Measurements from ENCODE around the gene PPM1J. TPM values are rescaled to one million over a fixed set of nuclear protein-coding genes. Genes with fewer than 3 reads are reported as not detected.

Gene PPM1J
- total RNA-seq, 3 donors from 2014 or later, result 0.16 to 0.37 TPM; not detected in 1

DNA sequence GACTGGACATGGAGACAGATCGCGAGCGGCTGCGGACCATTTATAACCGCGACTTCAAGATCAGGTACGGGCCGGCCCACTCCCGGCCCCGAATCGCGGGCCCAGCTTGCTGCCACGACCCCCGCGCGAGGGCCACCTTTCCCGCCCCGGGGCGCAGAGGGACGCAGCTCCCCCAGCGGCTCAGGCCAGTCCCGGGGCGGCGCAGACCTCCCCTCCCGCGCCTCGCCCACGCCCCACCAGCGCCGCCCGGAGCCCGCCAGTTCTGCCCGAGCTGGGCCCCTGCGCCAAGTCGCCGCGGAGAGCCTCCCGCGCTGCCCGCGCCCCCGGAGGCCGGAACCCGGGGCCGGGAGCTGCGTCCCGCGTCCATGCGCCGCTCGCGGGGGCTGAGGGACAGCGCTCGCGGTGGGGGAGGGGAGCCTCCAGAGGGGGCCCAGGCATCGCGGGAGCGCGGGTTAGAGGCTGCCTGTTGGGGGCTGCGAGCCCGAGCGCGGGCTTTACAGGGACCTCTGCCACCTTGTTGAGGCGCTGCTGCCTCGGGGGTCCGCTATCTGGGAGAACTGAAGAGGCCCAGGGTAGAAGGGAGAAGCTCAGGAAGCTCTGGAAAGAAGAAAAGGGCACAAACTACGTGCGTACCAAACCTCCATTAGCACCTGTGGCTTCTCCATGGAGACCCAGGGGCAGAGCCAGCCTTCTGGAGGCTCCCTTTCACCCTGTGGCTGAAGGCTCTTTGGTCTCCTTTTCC is 40.0 kb downstream of the PPM1J start:
- Mint-ChIP-seq H3K4me3 (peak overlapping the region; percentile 95), H3K9me3 (no peaks in the 10 kb centered on the region), H3K36me3 (ENCODE audit: insufficient read depth) (peaks cover 28% of the 10 kb centered on the region), H3K4me1 (ENCODE audit: low read depth) (peaks cover 51% of the 10 kb centered on the region), H3K27me3 (ENCODE audit: low read depth) (no peaks in the 10 kb centered on the region)
- peak; percentile 66 to 70 for ATAC-seq
- DNase-seq, result peak; percentile 36

DNA sequence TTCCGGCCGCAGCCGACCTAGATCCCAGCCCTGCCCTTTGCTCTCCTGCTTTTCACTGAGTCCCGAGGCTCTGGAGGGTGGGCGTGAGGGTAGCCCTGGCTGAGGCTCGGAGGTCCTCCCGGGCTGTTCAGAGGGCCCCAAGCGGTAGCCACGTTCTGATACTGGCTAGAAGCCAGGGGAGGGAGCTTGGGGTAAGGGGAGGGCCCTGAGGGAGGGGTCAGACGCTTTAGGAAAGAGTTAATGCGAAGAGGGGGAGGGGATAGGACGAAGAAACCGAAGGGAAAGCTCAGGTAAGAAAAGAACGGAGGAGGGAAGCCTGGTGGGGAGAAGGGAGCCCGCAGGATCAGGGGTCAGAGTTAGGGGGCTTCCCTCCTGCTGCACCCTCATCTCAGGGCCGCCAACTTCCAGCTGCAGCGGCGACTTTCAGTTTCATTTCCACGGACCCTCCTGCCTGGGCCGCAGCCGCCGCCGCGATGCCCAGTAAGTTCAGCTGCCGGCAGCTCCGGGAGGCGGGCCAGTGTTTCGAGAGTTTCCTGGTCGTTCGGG is 40.6 kb downstream of the PPM1J start, which contains the start of gene MOV10:
Gene MOV10, plus strand, starts transcription at position 220 of the 546 bp plus-strand sequence. Its CDS starts 254 bp downstream, at position 474.
- Mint-ChIP-seq H3K27me3 (ENCODE audit: low read depth) (no peaks in the 10 kb centered on the region), H3K4me3 (peak within 1 kb of the TSS; percentile 95), H3K36me3 (ENCODE audit: insufficient read depth) (peaks cover 32% of the 10 kb centered on the region), H3K9me3 (no peaks in the 10 kb centered on the region), H3K4me1 (ENCODE audit: low read depth) (peaks cover 53% of the 10 kb centered on the region)
- peak; percentile 63 to 64 for ATAC-seq
- DNase-seq, result peak; percentile 44

DNA sequence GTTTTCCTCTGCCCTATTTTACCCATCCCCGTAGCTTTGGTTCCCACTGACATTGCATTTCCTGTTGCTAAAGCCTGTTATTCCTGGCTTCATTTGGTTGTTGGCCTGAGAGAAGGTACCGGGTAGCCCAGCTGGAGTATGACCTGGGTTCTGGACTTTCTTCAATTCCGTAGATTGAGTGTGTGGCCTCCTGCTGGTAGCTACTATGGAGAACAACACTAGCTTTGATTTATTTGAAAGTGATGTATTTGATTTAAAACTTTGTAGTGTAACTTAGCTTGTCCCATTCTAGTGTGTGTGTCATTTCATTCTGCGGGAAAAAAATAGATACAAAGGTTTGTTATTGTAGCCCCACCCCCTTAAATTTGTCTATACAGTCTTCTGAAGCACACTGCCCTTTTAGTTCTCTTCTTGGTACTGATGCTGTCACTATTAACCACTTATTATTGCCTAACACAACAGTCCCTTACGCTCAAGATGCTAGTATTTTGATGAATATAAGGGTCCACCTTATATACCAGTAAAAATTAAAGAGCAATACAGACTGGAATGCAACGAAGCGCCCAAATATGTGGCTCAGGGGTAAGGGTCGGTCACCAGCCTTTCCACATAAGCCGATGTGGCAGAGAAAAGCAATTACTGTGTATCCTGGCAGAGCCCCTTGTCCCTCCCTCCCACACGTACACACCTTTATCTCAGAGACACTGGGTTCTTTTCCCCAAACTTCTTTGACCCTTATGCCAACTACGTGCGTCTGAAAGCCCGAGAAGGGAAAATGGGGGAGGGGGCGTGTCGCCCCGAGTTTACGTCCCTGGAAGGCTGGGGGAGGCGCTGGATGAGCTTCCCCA is 41.3 kb downstream of the PPM1J start:
- peak overlapping the region; percentile 95 for H3K4me3 Mint-ChIP-seq
- H3K27me3 Mint-ChIP-seq (ENCODE audit: low read depth), result no peaks in the 10 kb centered on the region
- peak in 1 of 2 donors; percentile 3 for ATAC-seq
- H3K9me3 Mint-ChIP-seq, result no peaks in the 10 kb centered on the region
- DNase-seq, result no peak
- peaks cover 54% of the 10 kb centered on the region for H3K4me1 Mint-ChIP-seq (ENCODE audit: low read depth)
- H3K36me3 Mint-ChIP-seq (ENCODE audit: insufficient read depth), result peaks cover 37% of the 10 kb centered on the region

DNA sequence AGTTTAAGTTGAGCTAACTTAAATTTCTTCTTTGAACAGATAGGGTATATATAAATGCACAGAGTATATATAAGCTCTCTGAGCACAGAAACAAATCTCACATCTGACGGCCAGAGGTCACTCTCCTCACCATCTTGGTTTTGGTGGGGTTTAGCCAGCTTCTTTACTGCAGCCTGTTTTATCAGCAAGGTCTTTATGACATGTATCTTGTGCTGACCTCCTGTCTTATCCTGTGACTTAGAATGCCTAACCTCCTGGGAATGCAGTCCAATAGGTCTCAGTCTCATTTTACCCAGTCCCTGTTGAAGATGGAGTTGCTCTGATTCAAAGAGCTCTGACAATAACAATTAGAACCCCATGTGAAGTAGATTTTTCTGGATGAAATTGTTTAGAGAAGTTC is 42.3 kb downstream of the PPM1J start:
- no peak for DNase-seq
- Mint-ChIP-seq H3K4me3 (peak overlapping the region; percentile 60), H3K9me3 (no peaks in the 10 kb centered on the region), H3K4me1 (ENCODE audit: low read depth) (peaks cover 57% of the 10 kb centered on the region), H3K36me3 (ENCODE audit: insufficient read depth) (peaks cover 41% of the 10 kb centered on the region), H3K27me3 (ENCODE audit: low read depth) (no peaks in the 10 kb centered on the region)
- no peak for ATAC-seq

DNA sequence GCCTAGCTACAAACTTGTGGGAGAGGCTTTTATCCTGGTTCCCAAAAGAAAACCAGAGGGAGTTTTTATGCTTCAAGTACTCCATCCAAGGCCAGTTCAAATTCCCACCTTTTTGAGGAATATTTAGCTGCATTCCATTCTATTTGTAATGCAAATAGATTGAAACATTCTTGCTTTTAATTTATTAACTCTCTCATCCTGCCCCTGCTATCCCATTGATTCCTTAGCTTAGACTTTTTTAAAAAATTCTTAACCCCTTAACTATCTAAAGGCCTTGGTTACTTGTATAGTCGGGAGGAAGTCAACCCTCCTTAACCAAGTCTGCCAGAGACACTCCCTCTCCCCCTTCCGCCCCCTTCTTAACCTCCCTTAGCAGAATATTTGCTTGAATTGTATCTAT is 43.1 kb downstream of the PPM1J start:
- H3K4me1 Mint-ChIP-seq (ENCODE audit: low read depth), result peaks cover 55% of the 10 kb centered on the region
- no peak for ATAC-seq
- H3K36me3 Mint-ChIP-seq (ENCODE audit: insufficient read depth), result peaks cover 49% of the 10 kb centered on the region
- H3K27me3 Mint-ChIP-seq (ENCODE audit: low read depth), result no peaks in the 10 kb centered on the region
- DNase-seq, result no peak
- no peak overlapping the region for H3K4me3 Mint-ChIP-seq
- H3K9me3 Mint-ChIP-seq, result no peaks in the 10 kb centered on the region

DNA sequence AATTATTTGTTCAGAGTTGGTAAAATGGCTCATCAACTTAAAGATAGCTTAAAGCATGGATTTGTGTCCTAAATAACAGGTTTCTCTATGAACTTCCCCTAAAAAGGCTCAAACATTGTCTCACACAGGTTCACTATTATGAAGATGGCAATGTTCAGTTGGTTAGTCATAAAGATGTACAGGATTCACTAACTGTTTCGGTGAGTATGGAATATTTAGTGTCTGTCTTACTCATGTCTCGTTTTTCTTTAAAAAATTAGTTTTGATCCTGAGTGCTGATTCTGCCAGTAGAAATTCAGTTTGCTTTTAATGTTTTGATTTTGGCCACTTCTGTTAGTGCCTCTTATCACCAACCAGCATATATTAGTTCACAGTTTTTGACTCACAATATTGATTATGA is 48.2 kb downstream of the PPM1J start:
- DNase-seq (no peak), ATAC-seq (peak; percentile 58 to 70)
- H3K27me3 Mint-ChIP-seq (ENCODE audit: low read depth), result no peaks in the 10 kb centered on the region
- no peaks in the 10 kb centered on the region for H3K9me3 Mint-ChIP-seq
- no peak overlapping the region for H3K4me3 Mint-ChIP-seq
- H3K4me1 Mint-ChIP-seq (ENCODE audit: low read depth), result peaks cover 29% of the 10 kb centered on the region
- H3K36me3 Mint-ChIP-seq (ENCODE audit: insufficient read depth), result peaks cover 61% of the 10 kb centered on the region

DNA sequence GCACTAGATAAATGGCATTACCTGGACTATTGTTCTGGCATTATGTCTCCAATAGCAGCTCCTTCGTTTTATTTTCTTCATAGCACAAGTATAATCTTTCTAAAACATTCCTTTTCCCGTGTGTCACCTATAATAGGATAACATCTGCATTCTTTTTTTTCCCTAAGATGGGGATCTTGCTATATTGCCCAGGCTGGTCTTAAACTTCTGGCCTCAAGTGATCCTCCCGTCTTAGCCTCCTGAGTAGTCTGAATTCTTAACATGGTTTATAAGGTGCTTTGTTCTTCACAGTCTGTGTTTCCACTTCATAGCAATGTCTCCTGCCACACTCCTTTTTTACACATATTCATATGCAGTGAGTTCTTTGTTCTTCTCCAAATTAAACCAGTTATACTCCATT is 49.3 kb downstream of the PPM1J start:
- peaks cover 25% of the 10 kb centered on the region for H3K4me1 Mint-ChIP-seq (ENCODE audit: low read depth)
- peaks cover 62% of the 10 kb centered on the region for H3K36me3 Mint-ChIP-seq (ENCODE audit: insufficient read depth)
- no peak overlapping the region for H3K4me3 Mint-ChIP-seq
- DNase-seq (no peak), ATAC-seq (no peak)
- no peaks in the 10 kb centered on the region for H3K9me3 Mint-ChIP-seq
- H3K27me3 Mint-ChIP-seq (ENCODE audit: low read depth), result no peaks in the 10 kb centered on the region

Other genes with a start within 250 kb of the PPM1J start
- under 1 TPM in 2 of 3 donors, not detected in 1; 0.05 to 0.24 TPM for gene WNT2B, start 206.4 kb downstream of the PPM1J start, total RNA-seq
- 10 to 100 TPM in 1 of 3 donors, 1 to 10 TPM in 2; 8.1 to 10.1 (median 9.1) TPM for gene ST7L, start 96.2 kb downstream of the PPM1J start, total RNA-seq
- gene CAPZA1, start 95.5 kb downstream of the PPM1J start, total RNA-seq, result 100 to 1,000 TPM; 247 to 263 (median 259) TPM
- 10 to 100 TPM; 18.6 to 24.6 (median 20.8) TPM for gene MOV10, start 40.7 kb downstream of the PPM1J start, total RNA-seq
- 1 to 10 TPM; 2.3 to 8.3 (median 5.6) TPM for gene RHOC, start 8.2 kb downstream of the PPM1J start, total RNA-seq
- gene SLC16A1, start 240.9 kb upstream of the PPM1J start, total RNA-seq, result 100 to 1,000 TPM in 2 of 3 donors, 10 to 100 TPM in 1; 85.9 to 104 (median 103) TPM